GM19328 (cell line): Measurements from ENCODE around the gene PRKAA1.
"Not testable (repeated sequence)": the region's sequence is repeated elsewhere in the genome, so short reads cannot be mapped to it uniquely, and the experiment has no call there.

ENCODE experiments used
- ATAC-seq: cut with Tn5 transposase; IDR thresholded peaks from one replicate; pipeline ENCODE4 v1.9.1; 2021; ENCODE audit warnings: mild to moderate bottlenecking, moderate library complexity; ENCODE audit not compliant: unreplicated experiment

PRKAA1 gene

DNA sequence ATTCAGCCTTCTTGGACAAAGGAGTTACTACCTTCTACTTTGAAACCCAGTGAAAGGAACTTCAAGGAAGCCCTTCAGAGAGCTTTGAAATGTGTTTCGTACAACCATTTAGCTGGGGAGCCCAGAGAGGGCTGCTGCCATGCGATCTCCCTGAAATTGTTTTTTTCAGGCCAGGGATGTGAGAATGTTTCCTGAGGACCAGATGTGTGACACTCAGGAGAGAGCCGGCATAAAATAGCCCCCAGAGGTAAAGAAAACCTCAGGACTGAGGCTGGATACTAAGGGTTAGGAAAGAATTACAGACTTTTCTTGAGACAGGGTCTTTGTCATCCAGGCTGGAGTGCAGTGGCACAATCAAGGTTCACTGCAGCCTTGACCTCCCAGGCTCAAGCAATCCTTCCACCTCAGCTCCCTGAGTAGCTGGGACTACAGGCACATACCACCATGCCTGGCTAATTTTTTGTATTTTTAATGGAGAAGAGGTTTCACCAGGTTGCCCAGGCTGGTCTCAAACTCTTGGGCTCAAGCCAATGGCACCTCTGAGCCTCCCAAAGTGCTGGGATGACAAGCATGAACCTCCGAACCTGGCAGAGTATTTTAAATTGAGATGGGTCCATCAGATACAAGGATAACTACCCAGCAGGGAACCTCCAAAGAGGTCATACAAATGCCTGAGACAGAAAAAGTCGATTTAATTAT lies 28.5 kb upstream of the PRKAA1 start:
- no peak for ATAC-seq

DNA sequence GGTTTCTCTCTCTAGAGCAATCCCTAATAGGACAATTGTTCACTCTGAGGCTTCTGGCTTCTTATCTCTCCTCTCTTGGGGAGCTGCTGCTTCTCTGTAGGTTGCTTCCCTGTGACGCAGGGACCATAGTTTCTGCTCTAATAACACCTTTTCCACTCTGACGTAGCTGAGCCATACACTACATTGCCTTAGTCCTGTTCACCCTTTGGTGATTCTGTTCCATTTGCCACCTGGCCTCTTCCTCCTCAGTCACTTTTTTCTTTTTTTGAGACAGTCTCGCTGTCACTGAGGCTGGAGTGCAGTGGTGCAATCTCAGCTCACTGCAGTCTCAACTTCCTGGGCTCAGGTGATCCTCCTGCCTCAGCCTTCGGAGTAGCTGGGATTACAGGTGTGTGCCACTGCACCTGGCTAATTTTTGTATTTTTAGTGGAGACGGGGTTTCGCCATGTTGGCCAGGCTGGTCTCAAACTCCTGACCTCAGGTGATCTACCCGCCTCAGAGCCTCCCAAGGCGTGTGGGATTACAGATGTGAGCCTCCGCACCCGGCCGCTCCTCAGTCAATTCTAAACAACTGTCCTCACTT lies 27.4 kb upstream of the PRKAA1 start:
- not testable (repeated sequence) for ATAC-seq

DNA sequence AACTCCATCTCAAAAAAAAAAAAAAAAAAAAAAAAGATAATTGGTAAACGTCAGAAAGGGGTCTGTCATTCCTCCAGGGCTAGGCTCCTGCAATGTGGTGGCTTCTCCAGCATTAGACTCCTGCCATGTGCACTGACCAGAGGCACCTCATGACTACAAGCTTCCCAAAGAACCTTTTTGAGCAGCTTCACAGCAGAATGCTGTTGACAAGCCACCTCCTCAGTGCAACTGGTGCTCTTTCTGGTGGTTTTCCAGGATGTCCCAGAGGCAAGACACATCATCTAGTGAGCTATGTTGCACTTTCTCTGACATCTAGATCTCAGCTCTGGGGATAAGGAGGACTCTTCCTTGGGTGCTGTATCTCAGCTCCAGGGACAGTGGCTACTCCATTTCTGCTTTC lies 25.3 kb upstream of the PRKAA1 start:
- ATAC-seq, result no peak

DNA sequence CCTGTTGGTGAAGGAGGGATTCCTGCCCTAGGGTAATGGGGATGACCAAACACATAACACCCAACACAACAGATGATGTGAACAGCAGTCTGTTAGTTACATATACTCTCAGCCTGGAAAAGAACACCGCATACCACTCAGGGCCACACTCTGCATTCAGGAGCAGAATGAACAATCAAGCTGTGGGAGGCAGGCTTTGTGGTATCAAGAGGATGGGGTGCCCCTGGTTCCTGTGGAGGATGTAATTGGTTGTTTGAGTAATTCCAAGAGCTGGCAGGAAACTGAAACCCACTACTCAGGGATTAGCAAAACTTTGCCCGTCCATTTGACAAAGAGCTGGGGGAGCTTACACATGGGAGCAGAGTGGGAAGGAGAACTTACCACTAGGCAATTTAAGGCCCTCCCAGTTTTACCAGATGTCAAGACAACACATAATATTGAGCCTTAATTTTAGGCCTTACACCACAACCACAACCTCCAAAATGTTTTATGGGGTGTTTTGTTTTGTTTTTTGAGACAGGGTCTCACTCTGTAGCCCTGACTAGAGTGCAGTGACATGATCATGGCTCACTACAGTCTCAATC lies 15.6 kb upstream of the PRKAA1 start:
- no peak for ATAC-seq

DNA sequence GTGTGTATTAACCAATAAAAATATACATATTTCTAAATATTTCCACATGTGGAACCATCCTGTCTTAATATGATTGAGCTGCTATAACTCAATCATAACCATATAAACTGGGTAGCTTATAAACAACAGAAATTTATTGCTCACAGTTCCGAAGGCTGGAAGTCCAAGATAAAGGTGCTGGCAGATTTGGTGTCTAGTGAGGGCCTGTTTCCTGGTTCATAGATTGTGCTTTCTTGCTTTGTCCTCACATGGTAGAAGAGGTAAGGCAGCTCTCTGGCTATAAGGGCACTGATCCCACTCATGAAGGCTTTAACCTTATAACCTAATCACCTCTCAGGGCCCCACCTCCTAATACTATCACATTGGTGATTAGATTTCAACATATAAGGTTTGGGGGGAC lies 14.0 kb upstream of the PRKAA1 start:
- ATAC-seq, result no peak

DNA sequence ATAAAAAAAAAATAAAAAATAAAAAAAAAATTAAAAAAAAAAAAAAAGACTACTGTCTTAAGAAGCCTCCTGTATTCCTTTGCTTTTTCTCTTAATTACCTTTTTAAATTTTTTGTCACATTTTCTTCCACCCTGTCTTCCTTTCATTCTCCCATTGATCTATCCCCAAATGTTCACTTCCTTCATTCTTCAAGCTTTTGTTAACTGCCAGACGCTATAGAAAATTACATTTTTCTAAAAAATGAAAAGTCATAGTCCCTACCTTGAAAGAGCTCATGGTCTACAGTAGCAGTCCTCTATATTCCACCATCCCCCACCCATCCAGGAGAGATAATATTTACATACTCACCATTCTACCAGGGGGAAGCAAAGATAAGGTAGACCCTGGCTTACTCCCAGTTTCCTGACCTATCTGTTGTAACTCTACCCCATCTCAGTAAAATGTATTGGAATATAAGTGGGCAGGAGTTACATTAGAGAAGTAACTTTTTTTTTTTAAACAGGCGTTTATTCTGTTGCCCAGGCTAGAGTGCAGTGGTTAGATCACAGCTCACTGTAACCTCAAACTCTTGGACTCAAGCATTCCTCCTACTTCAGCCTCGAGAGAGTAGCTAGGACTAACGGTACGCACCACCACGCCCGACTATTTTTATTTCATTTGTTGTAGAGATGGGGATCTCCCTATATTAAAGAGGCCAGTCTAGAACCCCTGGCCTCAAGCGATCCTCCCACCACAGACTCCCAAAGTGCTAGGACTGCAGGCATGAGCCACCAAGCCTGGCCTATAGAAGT lies 3.8 kb upstream of the PRKAA1 start:
- no peak for ATAC-seq

DNA sequence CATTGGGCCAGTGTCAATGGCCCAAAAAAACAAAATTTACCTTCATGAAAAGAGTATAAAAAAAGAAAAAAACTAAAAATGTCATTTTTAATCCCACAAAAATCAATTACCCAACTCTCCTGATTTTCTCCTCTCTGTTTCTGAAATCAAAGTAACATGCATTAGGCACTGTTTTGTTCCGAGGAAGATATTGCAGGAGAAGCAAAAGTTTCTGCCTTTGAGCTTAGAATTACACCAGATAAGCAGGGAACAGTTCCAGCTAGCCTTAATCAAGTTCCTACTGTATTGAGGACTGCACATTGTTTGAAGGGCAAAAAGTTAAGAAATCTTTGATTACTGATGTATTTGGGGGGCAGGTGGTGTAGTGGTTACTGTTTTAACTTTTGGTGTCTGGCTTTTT lies 1.1 kb upstream of the PRKAA1 start:
- ATAC-seq, result no peak

DNA sequence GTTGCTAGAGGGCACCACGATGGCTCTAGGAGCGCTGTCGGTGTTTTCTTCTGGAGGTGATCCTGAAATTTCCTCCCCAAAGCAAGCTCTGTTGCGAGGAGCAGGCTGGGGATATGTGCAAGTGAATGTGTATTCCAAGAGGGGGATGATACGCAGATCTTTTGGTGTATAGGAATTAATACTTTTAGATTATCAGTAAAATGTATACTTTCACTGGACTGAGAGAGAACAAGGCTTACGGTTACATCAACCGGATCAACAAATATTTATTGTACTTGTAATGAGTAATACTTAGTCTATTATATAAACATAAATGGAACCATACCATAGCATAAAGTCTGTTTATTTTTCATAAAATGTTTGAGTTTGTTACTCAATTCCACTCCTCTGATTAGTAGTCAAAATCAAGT lies 632 bp upstream of the PRKAA1 start:
- ATAC-seq, result no peak

DNA sequence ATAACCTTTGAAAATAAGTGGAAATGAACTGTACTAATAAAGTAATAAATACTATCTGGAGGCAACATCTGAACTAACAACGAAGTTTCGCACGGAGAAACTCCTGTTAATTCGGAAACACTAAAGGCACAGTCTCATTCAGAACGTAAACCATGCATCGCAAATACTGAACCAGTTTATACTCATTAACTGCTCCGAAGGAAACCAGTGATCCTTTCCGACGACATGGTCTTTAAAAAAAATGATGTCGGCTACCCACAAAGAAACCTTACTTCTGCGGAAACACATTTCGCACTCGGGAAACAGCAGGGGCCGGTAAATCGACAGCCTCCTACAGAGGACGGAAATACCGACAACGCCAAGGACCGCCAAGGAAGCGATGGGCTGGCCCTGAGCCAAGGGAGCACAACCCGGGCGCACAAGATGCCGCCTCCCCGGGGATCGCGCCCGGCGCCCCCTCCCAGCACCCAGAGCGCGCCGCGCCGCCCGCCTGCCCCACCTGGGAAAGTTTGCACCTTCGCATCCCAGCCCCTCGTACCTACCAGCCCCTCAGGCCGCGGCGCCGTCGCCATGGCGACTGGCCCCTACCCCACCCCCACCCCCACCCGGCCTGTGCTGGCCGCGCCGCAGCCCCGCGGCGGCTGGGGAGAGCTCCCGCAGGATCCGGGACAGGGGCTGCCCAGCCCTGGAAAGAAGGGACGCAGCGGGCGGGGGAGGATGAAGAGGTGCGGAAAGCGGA lies 732 bp downstream of the PRKAA1 start:
- peak; percentile 36 for ATAC-seq

DNA sequence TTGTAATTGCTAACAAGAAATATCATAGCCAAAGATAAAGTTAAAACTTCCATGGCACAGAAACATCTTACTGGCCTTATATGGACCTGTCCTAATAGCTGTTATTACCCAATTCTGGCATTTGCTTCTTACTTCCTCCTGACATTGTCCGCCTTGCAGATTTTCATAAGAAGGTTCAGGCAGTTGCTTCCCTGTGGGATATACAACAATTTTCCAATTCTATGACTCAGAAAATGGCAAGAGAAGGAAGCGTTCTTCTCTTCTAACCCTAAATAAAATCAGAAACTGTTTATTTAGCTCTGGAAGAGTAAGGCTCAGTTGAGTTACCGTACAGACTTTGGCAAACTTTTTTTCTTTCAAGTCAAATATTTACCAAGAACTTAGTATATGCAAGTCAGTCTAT lies 1.7 kb downstream of the PRKAA1 start:
- no peak for ATAC-seq

DNA sequence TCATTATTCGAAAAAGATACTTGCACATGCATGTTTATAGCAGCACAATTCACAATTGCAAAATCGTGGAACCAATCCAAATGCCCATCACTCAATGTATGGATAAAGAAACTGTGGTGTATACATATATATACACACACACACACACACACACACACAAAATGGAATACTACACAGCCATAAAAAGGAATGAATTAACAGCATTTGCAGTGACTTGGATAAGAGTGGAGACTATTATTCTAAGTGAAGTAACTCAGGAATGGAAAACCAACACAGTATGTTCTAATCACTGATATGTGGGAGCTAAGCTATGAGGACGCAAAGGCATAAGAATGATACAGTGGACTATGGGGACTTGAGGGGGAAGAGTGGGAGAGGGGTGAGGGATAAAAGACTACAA lies 3.3 kb downstream of the PRKAA1 start:
- not testable (repeated sequence) for ATAC-seq

DNA sequence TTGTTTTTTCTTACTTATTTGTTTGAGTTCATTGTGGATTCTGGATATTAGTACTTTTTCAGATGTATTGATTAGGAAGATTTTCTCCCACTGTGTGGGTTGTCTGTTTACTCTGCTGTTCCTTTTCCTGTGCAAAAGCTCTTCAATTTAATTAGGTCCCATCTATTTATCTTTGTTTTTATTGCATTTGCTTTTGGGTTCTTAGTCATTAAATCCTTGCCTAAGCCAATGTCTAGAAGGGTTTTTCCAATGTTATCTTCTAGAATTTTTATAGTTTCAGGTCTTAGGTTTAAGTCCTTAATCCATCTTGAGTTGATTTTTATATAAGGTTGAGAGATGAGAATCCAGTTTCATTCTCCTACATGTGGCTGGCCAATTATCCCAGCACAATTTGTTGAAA lies 3.8 kb downstream of the PRKAA1 start:
- not testable (repeated sequence) for ATAC-seq

DNA sequence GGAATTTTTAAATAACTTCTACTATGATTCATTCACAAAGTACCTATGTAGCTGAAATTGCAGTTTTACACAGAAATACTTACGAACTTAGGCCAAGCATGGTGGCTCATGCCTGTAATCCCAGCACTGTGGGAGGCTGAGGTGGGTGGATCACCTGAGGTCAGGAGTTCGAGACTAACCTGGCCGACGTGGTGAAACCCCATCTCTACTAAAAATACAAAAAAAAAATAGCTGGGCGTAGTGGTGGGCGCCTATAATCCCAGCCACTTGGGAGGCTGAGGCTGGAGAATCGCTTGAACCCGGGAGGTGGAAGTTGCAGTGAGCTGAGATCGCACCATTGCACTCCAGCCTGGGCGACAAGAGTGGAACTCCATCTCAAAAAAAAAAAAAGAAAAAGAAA lies 5.5 kb downstream of the PRKAA1 start:
- ATAC-seq, result not testable (repeated sequence)

DNA sequence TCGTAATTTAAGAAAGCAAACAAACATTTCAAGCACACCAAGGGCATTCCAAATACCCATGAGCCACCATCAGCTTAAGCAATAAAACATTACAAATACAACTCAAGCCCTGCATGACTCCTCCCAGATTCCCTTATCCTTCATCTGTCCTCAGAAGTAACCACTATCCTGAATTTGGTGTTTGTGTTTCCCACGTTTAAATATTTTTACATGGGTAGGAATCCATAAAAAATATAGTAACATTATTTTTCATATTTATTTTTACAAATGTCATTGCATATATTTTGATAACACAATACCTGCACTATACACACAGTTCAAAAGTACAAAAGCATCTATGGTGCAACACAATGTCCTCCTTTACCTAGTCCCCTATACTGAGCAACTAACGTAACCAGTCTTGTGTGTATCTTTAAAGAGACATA lies 6.4 kb downstream of the PRKAA1 start:
- no peak for ATAC-seq

DNA sequence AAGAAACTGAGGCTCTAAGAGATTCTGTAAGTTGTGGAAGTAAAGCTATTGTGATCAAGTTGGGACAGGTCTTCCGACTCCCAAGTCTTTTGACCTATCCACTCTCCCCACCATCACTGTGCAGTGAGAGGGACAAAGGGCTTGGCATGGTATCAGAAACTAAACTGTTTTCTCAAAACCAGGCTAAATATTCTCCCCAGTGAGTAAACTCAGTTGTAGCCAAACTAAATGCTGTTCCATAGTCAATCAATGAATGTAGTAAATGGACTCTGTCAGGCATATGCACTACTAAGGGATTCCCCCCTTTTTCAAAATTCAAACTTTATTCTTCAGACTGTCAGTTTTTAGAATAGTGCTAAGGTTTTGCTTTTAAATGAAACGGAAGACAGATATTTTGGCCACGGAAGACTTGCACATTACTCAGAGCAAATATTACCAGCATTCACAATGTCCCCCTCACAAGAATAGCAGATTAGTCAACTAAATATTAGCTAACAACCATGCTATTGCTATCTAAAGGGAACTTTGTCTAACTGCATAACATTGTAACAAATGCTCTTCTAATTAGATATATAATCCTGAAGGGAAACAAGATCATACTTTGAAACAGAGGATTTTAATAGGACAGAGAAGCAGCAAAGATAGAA lies 7.1 kb downstream of the PRKAA1 start:
- ATAC-seq, result no peak

DNA sequence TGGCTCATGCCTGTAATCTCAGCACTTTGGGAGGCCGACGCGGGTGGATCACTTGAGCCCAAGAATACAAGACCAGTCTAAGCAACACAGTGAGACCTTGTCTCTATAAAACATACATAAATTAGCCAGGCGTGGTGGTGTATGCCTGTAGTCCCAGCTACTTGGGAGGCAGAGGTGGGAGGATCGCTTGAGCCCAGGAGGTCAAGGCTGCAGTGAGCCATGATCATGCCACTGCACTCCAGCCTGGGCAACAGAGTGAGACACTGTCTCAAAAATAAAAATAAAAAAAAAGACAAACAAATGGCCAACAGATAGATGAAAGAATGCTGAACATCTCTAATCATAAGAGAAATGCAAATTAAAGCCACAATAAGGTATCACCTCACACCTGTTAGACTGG lies 9.2 kb downstream of the PRKAA1 start:
- not testable (repeated sequence) for ATAC-seq

DNA sequence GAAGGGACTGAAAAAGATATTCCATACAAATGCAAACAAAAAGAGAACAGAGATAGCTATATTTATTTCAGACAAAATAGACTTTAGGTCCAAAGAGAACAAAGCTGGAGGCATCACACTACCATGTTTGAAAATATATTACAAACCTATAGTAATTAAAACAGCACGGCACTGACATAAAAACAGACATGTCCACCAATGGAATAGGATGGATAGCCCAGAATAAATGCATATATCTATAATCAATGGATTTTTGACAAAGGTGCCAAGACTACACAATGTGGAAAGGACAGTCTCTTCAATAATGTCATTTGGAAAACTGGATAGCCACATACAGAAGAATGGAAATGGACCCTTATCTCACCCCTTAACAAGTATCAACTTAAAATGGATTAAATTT lies 10.2 kb downstream of the PRKAA1 start:
- ATAC-seq, result no peak

DNA sequence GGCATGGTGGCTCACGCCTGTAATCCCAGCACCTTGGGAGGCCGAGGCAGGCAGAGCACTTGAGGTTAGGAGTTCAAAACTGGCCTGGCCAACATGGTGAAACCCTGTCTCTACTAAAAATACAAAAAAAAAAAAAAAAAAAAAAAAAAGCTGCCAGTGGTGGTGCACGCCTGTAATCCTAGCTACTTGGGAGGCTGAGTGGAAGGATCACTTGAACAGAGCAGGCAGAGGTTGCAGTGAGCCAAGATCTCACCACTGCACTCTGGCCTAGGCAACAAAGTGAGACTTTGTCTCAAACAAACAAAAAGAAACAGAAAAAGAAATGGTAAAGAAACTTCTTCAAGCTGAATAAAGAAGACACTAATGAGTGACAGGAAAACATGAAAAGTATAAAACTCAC lies 11.5 kb downstream of the PRKAA1 start:
- not testable (repeated sequence) for ATAC-seq

DNA sequence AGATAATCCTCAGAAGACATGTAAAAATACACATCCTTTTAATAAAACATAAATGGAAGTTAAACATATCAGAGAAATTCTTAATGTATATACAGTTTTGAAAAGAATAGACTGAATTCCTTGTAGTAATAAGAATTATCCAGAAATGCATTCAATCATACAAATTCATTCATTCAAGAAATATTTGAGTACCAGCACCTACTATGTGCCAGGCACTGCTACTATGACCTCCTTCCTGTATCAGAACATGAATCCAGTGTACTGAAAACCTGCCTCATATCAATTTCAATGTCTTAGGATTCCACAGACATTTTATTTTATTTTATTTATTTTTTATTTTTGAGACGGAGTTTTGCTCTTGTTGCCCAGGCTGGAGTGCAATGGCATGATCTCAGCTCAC lies 13.3 kb downstream of the PRKAA1 start:
- ATAC-seq, result no peak

DNA sequence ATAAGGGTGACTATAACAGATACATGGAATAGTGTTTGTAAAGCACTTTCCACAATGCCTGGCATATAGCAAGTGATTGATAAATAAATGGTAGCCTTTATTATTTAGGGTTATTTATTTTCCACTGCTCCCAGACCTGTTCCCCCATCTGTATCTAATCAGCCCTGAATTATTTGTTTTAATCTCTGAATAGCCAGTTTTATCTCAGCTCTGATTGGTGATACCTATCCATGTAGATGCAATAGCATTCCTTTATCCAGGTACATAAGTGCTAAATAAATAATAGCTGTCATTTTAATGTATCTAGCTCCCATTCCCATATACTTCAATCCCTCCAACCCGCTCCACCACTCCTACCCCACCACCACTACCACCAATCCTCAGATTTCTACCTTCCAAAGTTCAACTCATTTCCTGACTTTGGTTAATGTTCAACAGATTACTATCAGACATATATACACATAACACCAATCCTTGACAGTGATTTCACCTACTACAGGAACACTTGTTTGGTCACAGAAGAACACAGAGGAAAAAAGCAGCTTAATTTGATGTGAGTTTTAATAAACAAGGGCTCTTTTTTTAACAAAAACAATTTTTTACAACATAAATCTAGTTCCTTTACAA lies 14.0 kb downstream of the PRKAA1 start:
- no peak for ATAC-seq
